ENCODE measurements around the gene PLEKHM1.
"Not testable (repeated sequence)": the region's sequence is repeated elsewhere in the genome, so short reads cannot be mapped to it uniquely, and the experiment has no call there.

Gene PLEKHM1

DNA sequence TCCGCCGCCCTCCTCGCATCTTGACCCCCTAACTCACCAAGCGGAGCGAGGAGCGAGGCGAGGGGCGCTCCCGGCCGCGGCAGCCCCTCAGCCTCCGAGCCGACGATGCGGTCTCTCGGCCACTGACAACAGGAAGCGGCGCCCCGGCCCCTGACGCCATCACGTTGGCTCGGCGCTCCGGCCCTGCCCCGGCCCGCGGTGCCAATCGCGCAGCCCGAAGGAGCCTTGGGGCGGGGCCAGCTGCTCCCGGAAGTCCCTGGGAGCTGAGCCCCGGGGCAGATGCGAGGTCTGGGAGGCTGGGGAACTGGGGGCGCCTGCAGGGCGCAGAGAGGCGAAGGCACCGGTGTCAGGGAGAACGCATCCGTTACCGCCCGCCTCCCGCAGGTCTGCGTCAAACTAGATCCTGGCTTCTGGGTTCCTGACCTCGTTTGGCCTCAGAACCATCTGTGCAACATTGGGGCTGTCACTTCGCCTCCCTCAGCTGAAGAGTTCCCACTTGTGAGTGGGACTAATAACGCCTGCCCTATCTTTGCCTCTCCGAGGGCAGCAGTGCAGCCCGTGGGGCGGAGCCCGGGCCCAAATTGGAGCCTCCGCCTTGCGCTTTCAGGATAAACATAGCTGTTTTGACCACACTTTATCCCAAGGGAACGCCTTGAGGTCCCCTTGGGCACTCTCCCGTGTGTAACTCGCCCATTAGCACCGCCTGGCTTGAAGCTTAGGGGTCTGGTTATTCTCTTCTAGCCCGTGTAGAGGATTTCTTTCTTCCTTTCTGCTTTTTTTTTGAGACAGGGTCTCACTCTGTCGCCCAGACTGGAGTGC, at the start of gene PLEKHM1:
PLEKHM1 (minus strand) TSS at position 107 of the 819 bp plus-strand sequence. CDS start 8,237 bp downstream, outside the sequence.
- peak; percentile 24 for DNase-seq (ENCODE audit: low spot score)

DNA sequence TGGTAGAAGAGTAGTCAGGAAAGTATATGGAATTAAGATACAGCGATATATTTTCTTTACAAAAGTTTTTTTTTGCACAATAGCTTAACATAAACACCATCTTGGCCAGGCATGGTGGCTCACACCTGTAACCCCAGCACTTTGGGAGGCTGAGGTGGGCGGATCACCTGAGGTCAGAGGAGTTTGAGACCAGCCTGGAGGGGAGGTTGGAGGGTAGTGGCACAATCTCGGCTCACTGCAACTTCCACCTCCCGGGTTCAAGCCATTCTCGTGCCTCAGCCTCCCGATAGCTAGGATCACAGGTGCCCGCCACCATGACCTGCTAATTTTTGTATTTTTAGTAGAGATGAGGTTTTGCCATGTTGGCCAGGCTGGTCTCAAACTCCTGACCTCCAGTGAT, 47.6 kb upstream of the PLEKHM1 start:
- DNase-seq (ENCODE audit: low spot score) = not testable (repeated sequence)

DNA sequence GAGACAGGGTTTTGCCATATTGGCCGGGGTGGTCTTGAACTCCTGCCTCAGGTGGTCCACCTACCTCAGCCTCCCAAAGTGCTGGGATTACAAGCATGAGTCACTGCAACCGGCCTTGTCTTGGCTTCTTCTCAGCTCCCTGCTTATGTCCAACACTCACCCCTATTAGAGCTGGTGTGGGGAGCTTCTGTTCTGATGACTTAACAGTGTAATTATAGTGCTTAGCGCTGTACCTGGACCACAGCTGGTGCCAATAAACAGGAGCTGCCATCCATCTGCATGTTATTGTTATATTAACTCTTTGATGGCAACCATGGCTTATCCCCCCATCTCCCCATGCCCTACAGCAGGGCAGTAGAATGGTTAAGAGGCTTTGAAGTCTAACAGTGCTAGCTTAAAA, 15.6 kb upstream of the PLEKHM1 start:
- not testable (repeated sequence) for DNase-seq (ENCODE audit: low spot score)

DNA sequence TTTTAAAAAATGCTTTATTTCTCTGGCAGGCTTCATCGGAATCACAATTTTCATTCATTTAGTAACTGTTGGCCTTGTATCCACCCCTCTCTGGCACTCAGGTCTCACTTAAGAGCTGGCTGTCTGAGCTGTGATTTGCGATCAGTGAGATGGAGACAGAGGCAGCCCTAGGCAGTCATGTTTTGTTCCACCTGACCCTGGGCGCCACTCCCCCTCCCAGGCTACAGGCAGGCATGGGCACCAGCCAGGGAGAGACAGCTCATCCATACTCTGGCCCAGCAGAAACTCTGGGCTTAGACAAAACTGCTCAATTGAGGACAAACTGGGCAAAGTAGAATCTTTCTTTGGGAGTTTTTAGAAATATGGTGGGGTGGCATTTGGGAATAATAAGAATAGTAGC, 14.7 kb upstream of the PLEKHM1 start:
- not testable (repeated sequence) for DNase-seq (ENCODE audit: low spot score)

DNA sequence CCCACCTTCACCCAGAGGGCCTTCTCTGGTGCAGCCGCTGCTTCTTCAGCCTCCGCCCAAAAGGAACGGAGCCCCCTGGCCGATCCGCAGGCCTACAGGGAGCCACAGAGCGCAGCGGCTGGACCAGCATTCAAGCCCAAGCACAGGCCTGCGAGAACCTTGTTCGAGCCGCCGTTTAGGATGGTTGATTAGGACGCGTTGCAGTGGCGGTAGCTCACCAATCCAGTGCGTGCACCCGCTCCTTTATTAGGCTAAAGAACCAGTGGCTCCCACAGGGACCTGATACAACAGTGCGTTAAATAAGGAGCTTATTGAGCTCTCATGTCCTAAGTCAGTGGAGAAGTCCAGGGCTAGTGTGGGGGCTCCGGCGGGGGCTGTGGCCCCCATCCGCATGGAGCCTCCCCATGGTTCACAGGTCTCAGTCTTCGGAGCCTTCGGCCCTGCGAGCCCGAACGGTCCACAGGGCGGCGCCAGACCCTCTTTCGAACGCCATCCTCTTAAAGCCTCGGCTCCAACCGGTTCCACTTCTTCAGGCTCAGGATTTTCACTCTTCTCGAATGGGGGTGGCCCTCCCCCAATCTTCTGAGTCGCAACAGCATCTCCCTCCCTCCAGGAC, 10.7 kb upstream of the PLEKHM1 start:
- not testable (repeated sequence) for DNase-seq (ENCODE audit: low spot score)

DNA sequence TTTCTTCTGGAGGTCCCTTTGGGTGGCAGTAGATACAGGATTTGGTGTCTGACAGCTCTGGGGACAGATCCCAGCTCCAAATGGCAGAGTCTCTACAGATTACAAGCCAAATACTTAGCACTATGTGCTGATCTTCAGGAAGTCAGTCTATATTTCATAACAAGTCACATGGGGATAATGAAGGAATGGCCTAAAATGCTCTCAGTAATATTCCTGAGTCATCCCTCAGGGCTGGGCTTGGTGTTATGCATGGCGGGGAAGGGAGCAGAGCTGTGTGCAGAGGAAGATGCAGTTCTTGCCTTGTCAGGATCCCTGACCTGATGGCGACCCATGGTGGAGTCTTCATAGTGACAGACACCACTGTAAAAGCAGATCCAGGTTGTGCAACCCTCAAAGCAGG, 10.0 kb upstream of the PLEKHM1 start:
- DNase-seq (ENCODE audit: low spot score) = not testable (repeated sequence)

DNA sequence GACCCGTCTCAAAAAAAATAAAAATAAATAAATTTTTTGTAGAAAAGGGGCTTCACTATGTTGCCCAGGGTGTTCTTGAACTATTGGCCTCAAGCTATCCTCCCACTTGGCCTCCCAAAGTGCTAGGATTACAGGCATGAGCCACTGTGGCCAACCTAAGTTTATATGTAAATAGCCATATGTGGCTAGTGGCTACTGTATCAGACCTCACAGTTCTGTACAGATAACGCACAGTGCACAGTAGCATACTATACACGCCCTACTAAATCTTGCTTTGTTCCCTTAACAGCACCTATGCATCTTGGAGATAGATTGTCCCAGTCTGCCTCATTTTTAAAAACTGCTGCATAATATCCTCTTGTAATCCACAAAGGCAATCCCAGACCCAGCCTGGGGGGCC, 8.7 kb upstream of the PLEKHM1 start:
- DNase-seq (ENCODE audit: low spot score) = not testable (repeated sequence)

DNA sequence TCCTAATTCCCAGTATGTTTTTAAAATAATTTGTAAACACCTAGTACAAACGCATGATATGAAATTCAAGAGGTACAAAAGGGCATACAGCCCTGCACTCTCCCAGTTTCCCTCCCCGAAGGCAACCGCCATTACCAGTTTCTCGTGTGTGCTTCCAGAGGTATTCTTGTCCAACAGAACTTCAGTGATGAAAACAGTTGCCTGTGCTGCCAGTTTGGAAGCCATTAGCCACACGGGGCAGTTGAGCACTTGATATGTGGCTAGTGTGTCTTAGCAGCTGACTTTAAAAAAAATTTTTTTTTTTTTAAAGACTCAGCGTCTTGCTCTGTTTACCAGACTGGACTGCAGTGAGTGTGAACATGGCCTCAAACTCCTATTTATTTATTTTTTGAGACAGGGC, 7.9 kb upstream of the PLEKHM1 start:
- not testable (repeated sequence) for DNase-seq (ENCODE audit: low spot score)

DNA sequence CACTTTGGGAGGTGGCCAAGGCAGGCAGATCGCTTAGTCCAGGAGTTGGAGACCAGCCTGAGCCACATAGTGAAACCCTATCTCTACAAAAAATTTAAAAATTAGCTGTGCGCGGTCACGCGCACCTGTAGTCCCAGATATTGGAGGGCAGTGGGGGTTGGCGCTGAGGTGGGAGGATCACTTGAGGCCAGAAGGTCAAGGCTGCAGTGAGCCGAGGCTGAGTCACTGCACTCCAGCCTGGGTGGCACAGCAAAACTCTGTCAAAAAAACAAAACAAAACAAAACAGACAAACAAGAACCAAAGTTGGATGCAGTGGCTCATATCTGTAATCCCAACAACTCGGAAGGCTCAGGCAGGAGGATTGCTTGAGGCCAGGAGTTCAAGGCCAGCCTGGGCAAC, 6.9 kb upstream of the PLEKHM1 start:
- DNase-seq (ENCODE audit: low spot score) = not testable (repeated sequence)

DNA sequence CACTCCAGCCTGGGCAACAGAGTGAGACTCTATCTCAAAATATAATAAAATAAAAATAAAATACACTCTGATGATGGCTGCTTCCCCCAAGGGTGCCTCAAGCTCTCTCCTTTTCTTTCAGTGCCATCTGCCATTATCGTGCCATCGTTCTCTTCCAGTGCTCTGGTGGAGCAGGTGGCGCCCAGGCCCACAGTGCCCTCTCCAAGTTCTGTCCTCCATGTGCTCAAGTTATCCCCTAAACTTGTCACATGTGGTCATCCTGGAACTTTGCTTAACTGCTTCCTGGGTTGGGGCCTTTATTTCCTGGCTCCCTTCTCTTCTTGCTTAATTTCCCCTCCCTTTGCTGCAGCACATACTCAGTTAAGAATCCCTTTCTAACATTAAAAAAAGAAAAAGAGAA, 6.0 kb upstream of the PLEKHM1 start:
- DNase-seq (ENCODE audit: low spot score) = not testable (repeated sequence)

DNA sequence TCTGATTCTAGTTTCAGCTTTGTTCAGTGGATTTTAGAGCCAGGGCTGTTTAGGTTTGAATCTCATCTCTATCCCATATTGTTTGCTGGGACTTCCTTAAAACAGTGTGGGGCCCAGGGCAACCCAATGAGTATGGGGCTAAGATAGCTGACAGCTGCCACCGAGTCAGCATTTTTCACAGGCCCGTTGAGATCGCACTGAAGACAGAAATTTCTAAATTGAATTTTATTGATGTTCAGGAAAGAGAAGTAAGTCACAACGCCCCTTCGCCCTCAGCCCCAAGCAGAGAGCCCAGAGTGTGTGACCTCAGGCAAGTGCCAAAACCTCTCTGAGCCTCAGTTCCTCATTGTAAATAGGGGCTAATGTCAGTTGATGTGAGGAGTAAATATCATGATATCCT, 4.0 kb upstream of the PLEKHM1 start:
- DNase-seq (ENCODE audit: low spot score) = not testable (repeated sequence)

DNA sequence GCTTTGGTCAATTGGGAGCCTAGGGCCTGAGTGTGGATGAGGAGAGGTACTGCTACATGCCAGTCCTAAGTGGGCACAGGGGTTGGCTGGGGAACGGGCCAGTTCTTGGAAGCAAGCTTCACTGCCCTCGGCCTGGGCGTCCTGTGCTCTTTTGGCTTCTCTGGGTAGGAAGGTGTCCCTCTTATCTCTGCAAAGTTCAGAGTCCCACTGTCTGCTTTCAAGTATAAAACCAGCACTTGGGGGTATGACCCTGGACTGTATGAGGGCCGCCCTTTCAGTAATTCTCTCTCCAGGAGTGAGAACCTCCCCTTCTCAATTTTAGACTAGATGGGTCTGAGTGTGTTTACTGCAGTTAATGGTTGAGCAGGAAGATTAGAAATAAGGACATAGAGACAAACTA, 1.6 kb upstream of the PLEKHM1 start:
- not testable (repeated sequence) for DNase-seq (ENCODE audit: low spot score)

DNA sequence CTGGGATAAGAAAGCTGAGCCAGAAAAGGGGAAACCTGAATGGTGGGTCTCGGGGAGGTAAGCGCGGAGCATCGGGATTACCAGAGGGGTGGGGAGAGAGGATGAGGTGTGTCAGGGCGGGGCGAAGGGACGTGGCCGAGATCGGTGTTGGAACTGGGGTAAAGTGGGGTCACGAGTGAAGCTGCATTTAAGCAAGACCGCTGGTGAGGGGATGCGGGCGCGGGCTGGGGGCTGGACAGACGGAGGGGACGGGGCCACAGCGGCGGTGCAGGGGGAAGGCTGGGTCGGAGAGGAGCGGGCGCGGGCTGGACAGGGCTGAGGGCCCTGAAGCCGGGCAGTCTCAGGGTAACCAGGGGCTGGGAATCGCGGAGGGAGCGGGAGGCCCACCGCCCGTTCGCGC, 323 bp downstream of the PLEKHM1 start:
- not testable (repeated sequence) for DNase-seq (ENCODE audit: low spot score)

DNA sequence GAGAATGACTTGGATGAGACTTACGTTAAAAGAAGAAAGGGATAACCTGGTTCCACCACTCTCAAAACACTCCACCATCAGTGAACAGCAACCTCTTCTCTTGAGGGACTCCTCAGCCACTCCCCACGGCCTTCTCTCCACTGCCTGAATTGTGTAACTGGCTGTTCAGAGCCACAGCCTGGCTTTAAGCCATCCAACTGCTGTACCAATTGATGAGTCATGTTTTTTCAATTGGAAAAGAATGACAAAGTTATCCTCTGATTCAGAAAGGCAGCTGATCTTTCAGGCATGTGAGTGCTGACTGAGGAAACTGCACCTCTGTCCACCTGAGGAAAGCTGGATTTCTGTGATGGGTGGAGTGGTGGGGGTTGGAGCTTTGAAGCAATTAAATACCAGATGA, 2.8 kb downstream of the PLEKHM1 start:
- DNase-seq (ENCODE audit: low spot score) = peak; percentile 74

DNA sequence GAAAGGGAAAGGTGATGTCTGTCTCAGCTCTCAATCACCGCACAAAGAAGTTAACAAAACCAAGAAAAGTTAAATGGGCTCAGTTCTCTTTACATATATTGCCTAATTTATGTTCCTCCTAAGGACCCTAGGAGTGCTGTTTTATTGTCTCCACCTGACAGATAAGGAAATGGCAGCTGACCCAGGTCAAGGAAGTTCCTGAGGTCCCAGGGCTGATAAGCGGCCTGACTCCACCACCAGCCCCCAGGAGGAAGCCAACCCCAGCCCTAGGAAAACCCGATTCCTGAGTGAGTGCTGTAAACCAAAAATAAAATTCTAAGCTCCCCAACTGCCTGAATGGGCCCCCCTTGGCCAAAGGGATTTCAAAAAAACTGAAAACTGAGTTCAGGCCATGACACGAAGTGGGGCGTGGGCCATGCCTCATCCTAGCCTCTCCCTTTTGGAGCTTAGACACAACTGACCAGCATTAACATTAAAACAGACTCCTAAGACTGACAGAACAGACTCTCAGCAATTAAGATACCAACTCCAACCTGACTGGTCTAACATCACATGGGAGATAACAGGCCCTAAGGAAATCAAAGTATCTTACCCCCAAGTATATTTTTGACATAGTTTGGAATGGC, 6.8 kb downstream of the PLEKHM1 start:
- DNase-seq (ENCODE audit: low spot score) = not testable (repeated sequence)

DNA sequence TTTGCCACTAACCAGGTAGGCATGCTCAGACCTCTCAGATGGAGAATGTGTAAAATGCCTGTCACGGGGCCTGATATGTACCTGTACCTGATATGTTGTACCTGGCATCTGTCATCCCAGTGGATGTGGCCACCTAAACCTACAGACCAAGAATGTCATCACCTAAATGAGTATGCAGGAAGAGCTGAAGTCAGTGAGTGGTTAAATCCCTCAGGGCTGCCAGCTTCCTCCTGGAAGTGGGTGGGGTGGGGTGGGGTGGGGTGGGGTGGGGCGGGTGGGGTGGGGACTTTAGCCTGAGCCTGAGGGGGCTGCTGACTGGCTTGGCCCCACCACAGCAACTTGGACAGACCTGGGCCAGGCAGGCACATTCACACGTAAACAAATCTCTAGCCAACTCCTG, 7.3 kb downstream of the PLEKHM1 start:
- DNase-seq (ENCODE audit: low spot score) = not testable (repeated sequence)

DNA sequence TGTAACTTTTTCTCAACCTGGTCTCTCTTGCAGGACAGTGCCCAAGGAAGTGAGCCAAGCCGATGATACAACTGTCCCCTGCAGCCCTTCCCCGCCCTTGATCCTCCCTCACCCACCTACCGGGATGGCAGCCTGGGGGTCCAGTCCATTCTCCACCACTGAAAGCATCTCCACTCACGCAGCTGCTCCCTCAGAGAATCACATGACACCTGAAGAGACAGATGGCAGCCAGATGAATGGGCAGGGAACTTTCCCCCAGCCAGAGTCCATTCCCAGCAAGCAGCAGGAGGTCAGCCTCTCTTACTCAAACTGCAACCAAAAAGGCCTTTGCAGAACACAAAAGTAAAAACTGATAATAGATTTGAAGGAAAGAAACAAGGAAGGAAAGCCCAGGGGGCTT, 8.2 kb downstream of the PLEKHM1 start:
- DNase-seq (ENCODE audit: low spot score) = not testable (repeated sequence)

DNA sequence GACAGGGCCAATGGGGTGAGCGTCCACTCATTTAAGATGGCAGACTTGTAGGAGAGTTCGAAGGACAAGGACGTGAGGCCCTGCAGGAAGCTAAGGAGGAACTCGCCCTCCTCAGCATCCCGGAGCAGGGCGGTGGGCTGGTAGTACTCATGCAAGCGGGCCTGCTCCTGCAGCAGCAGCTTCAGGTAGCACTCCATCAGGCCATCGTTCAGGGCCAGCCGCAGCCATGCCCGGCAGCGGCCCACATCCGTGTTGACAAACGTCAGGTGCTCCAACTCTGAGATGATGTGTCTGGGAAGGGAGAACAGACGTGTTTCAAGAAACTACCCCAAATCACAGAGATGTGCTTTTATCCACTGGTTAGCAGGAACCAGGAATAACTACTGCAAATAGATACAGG, 15.1 kb downstream of the PLEKHM1 start:
- DNase-seq (ENCODE audit: low spot score) = not testable (repeated sequence)

DNA sequence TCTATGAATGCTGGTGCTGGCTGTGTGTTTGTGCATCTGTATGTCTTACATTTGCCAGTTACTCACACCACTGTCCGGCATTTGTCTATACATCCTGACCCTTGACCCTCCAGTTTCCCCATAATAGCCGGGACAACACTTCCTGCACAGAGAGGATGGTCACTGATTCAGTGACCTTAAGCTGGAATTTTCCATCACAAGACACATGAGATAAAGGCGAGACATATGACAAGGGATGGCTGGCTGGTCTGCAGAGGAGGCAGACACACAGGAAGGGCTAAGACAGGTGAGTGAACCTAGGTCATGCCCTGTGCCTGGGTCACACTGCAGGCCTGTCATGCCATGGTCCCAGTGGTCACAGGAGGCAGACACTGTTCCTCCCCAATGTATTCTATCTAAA, 18.3 kb downstream of the PLEKHM1 start:
- not testable (repeated sequence) for DNase-seq (ENCODE audit: low spot score)

DNA sequence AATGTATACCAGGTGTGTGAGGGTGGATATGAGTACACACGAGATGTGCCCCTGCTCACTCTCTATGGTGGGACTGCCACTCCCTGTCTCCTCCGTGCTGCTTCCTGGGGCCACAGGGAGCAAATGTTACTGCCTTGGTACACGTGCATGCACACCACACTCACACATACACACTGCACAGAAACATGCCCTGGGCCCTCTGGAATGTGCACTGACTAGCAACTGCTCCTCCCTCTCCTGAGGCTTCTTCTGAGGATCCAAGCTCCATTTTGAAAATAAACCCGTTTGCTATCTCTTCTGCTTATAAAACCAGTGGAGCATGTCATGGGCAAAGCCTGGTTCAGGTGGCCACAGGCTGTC, 21.3 kb downstream of the PLEKHM1 start:
- not testable (repeated sequence) for DNase-seq (ENCODE audit: low spot score)

DNA sequence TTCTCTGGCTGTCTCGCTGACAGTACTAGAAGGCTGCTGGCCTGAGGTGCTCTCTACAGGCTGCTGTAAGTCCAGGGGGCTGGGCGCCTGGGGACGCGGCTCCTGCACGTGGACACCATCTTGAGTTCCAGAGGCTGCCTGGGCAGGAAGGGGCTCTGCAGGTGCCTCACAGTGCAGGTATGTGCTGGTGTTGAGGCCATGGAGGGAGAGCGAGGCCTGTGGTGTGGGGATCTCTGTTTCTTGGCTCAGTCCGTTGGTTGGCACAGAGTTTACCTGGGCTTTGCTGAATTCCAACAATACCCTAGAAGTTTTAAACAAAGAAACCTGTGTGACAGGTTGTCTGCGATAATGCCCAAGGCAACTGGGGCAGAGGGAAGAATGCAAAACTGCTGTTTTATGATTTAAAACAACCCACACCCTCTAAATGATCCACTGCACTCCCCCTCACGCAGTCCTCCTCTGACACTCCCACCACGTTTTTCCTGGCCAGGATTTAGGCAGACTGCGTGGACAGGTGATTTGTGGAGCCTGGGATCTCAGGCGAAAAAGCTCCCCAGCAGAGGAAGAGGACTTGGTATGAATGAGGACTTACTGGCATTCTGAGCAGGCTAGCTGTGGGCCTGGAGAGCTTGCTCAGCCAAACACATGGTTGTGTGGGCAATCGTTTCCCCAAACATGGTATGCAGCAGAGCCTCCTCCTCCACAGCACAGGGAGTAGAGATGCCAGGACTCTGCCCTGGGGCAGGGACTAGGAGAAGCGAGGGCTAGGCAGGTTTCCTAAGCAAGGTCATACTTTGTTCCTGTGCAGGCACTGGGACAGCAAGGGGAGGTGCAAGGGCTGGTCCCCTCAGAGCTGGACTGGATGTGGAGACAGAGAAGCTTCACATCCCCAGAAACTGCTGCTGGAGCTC, 22.0 kb downstream of the PLEKHM1 start:
- not testable (repeated sequence) for DNase-seq (ENCODE audit: low spot score)
